ENCODE measurements around the gene CLN6. TPM values are rescaled to one million over a fixed set of nuclear protein-coding genes. Genes with fewer than 3 reads are reported as not detected.
"Not testable (repeated sequence)": the region's sequence is repeated elsewhere in the genome, so short reads cannot be mapped to it uniquely, and the experiment has no call there.

Gene CLN6
- total and polyA plus RNA-seq, 5 donors = 6.8 to 8.9 (median 7.6) TPM

DNA sequence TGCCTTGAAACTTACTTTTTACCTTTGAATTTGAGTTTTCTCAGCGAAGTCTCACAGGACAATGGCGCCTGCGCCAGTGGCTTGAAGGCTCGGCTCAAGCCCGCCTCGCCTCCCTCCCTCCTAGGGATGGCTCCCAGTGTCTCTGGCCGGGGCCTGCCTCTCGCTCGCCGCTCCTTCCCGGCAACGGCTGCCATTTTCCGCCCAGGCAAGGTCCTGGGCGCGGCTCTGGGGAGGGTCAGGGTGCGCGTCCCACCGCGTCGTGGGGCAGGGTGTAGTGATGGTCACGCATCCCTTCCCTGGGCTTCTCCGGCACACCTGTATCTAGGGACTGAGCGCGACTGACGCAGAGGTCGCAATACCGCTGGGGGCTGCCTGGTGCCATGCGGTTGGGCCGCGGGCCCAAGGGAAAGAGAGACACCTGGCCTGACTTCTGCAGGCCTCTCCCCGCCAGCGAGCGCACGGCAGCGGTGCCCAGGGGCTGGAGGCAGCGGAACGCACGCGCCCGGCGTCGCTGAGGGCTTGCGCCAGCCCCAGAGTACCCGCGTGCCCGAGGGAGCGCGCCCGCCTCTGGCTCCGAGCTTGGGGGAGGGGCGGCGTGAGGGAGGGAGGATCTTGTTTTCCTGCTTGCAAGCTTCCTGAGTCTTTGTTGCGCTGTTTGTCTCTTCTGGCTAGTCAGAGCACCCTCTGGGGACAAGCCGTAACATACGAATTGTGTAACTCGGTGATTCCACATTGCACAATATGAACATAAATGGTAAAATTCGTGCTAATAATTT is 27.3 kb upstream of the CLN6 start:
- peak; percentile 95 to 97 for ATAC-seq
- DNase-seq = peak; percentile 90 to 96 (median 96)
- Histone ChIP-seq H3K4me1 (ENCODE audit: control insufficient read depth, insufficient read depth, low read length) (peaks cover 3% of the 10 kb centered on the region), H3K9me3 (ENCODE audit: control insufficient read depth, low read length) (no peaks in the 10 kb centered on the region), H3K4me3 (ENCODE audit: low read length) (peak overlapping the region; percentile 46), H3K27me3 (ENCODE audit: control insufficient read depth, insufficient read depth) (no peaks in the 10 kb centered on the region), H3K27ac (ENCODE audit: low read length) (peak overlapping the region; percentile 93)
- intact Hi-C loops (cut with DNase I) = loop anchor here in 3 of 4 donors (10.0 kb wide), 2 partner anchors 48 to 618 kb away; no protein-coding TSS in a partner anchor
- WGBS = 8% methylated on average over 57 of the region's 57 CpGs

DNA sequence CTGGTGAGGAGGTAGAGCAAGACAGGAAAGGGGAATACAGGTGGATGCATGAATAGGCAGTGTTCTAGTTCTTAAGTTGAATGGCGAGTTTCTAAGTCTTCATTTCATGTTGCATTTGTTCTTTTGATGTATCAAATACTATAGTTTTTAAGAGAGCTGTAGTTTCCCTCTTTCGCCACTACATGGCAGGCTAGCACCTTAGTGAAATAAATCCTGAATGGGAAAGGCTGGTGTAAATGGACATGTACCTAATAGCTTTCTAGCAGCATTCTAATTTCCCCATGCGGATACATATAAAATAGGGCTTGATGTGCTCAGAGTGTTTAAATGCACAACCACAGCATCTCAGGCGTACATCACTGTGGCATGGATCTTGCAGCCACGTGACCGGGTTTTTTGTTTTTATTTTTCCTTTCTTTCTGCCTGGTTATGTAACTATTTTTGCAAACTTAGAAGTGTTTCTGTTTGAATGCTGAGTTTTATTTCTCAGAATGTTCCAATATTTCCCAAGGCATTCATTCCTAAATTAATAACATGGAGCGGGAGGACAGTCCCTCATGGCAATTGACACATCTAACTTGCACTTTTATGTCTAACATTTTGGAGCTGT is 23.5 kb upstream of the CLN6 start:
- intact Hi-C loops (cut with DNase I) = loop anchor here in 3 of 4 donors (5.0 to 10.0 kb wide), 3 partner anchors 52 to 622 kb away; no protein-coding TSS in a partner anchor
- no peak overlapping the region for H3K27ac ChIP-seq (ENCODE audit: low read length)
- no peaks in the 10 kb centered on the region for H3K4me1 ChIP-seq (ENCODE audit: control insufficient read depth, insufficient read depth, low read length)
- no peaks in the 10 kb centered on the region for H3K27me3 ChIP-seq (ENCODE audit: control insufficient read depth, insufficient read depth)
- H3K4me3 ChIP-seq (ENCODE audit: low read length) = no peak overlapping the region
- 25% methylated on average over 7 of the region's 7 CpGs for WGBS
- no peaks in the 10 kb centered on the region for H3K9me3 ChIP-seq (ENCODE audit: control insufficient read depth, low read length)
- peak; percentile 43 to 52 for ATAC-seq
- no peak for DNase-seq

DNA sequence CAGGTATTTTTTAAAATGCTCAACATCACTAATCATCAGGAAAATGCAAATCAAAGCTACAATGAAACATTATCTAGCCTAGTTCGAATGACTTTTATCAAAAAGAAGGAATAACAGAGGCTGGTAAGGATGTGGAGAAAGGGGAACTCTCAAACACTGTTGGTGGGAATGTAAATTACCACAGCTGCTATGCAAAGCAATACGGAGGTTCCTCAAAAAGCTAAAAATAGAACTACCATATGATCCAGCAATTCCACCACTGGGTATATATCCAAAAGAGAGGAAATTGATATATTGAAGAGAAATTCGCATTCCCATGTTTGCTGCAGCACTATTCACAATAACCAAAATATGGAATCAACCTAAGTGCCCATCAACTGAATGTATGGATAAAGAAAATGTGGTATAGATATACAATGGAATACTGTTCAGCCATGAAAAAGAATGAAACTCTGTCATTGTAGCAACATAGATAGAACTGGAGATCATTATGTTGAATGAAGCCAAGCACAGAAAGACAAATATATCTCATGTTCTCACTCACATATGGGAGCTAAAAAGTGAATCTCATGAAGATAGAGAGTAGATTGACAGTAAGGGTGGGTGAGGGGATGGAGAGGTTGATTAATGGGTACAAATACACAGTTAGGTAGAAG is 19.7 kb upstream of the CLN6 start:
- DNase-seq = no peak
- Histone ChIP-seq H3K4me3 (ENCODE audit: low read length) (no peak overlapping the region), H3K9me3 (ENCODE audit: control insufficient read depth, low read length) (peaks cover 2% of the 10 kb centered on the region), H3K4me1 (ENCODE audit: control insufficient read depth, insufficient read depth, low read length) (no peaks in the 10 kb centered on the region), H3K27ac (ENCODE audit: low read length) (no peak overlapping the region), H3K27me3 (ENCODE audit: control insufficient read depth, insufficient read depth) (no peaks in the 10 kb centered on the region)
- 57% methylated on average over 3 of the region's 3 CpGs for WGBS
- no peak for ATAC-seq
- intact Hi-C loops (cut with DNase I) = no loop called here

DNA sequence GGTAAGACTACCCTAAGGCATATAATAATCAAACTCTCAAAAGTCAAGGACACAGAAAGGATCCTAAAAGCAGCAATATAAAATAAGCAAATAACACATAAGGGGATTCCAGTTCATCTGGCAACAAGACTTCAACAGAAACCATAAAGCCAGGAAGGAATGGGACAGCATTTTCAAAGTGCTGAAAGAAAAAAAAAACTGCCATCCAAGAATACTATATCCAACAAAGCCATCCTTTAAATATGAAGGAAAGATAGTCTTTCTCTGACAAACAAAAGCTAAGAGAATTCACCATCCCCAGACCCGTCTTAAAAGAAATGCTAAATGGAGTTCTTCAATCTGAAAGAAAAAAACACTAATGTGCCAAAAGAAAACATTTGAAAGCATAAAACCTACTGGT is 14.7 kb upstream of the CLN6 start:
- WGBS = 97% methylated on average over 1 of the region's 1 CpG
- Histone ChIP-seq H3K27me3 (ENCODE audit: control insufficient read depth, insufficient read depth) (no peaks in the 10 kb centered on the region), H3K4me1 (ENCODE audit: control insufficient read depth, insufficient read depth, low read length) (no peaks in the 10 kb centered on the region), H3K27ac (ENCODE audit: low read length) (no peak overlapping the region), H3K4me3 (ENCODE audit: low read length) (no peak overlapping the region), H3K9me3 (ENCODE audit: control insufficient read depth, low read length) (peaks cover 2% of the 10 kb centered on the region)
- no peak for DNase-seq
- intact Hi-C loops (cut with DNase I) = no loop called here
- no peak for ATAC-seq

DNA sequence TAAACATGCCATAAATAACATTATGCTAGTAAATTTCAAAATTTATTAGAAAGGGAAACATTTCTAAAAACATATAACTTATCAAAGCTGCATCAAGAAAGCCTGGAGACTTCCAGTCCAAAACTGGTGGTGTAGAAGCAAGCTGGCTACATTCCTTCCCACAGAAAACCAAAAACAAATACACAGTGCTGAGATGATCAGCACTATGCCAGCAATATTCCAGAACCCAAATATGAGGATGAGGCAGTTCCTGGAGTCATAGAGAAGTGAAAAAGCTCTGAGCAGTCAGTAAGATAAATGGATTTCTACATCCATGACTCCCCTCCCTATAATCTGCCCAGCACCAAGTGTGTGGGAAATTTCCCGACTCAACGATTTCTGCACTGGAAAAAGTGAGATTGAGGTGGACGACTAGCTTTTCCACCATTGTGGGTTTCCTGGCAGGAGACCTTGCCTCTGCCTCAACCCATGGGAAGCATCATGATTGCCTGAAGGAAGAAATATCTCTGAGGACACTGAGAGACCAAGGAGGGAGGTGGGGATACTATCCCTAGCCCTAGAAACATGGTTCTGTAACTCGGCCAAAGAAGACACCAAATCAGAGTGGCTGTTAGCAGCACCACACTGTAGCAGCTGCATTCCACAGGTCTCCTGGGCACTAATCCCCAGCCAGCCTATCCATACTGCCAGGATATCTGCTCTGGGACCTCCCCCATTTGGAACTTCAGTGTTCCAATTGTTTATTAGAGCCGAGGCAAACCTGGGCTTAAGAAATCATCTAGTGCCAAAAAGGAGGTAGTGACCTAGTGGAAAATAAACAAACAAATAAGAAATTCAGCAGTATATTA is 11.8 kb upstream of the CLN6 start:
- H3K4me3 ChIP-seq (ENCODE audit: low read length) = no peak overlapping the region
- DNase-seq = no peak
- intact Hi-C loops (cut with DNase I) = no loop called here
- H3K9me3 ChIP-seq (ENCODE audit: control insufficient read depth, low read length) = peaks cover 2% of the 10 kb centered on the region
- no peak for ATAC-seq
- 71% methylated on average over 5 of the region's 5 CpGs for WGBS
- H3K27me3 ChIP-seq (ENCODE audit: control insufficient read depth, insufficient read depth) = no peaks in the 10 kb centered on the region
- no peaks in the 10 kb centered on the region for H3K4me1 ChIP-seq (ENCODE audit: control insufficient read depth, insufficient read depth, low read length)
- H3K27ac ChIP-seq (ENCODE audit: low read length) = no peak overlapping the region

DNA sequence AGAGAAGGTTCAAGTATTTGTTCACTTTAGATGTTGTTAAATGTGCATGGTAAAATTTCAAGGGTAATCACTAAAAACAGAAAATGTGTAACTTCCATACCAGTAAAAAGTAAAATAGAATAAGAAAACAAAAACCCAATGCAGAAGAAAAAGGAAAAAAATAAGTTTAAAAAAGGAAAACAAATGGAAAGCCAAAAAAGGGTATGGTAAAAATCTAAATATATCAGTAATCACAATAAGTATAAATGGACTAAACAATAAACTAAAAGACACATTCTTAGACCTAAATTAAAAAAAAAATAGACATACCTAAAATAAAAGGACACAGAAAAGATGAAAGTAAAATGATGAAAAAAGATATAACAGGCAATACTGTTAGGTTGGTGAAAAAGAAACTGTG is 9.5 kb upstream of the CLN6 start:
- Histone ChIP-seq H3K27ac (ENCODE audit: low read length) (no peak overlapping the region), H3K4me1 (ENCODE audit: control insufficient read depth, insufficient read depth, low read length) (no peaks in the 10 kb centered on the region), H3K9me3 (ENCODE audit: control insufficient read depth, low read length) (no peaks in the 10 kb centered on the region), H3K4me3 (ENCODE audit: low read length) (no peak overlapping the region), H3K27me3 (ENCODE audit: control insufficient read depth, insufficient read depth) (no peaks in the 10 kb centered on the region)
- ATAC-seq = no peak
- DNase-seq = no peak
- intact Hi-C loops (cut with DNase I) = no loop called here

DNA sequence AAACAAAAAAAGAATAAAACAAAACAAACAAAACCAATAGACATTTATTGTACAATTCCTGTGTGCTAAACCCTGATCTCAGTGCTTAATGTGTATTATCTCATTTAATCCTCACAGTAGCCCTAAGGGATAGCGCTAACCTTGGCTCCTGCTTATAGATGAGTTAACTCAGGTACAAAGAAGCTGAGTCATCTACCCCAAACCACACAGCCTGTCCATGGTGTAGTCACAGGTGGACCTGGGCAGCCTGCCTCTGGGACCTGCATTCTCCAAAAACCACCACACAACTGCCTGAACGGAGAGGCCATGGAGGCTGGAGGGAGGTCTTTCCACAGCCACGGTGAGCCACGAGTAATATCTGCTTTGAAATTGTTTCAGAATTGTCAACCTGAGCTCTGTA is 5.5 kb upstream of the CLN6 start:
- 89% methylated on average over 4 of the region's 4 CpGs for WGBS
- H3K4me1 ChIP-seq (ENCODE audit: control insufficient read depth, insufficient read depth, low read length) = no peaks in the 10 kb centered on the region
- no peaks in the 10 kb centered on the region for H3K27me3 ChIP-seq (ENCODE audit: control insufficient read depth, insufficient read depth)
- intact Hi-C loops (cut with DNase I) = no loop called here
- H3K27ac ChIP-seq (ENCODE audit: low read length) = no peak overlapping the region
- no peak for DNase-seq
- no peak for ATAC-seq
- H3K9me3 ChIP-seq (ENCODE audit: control insufficient read depth, low read length) = no peaks in the 10 kb centered on the region
- no peak overlapping the region for H3K4me3 ChIP-seq (ENCODE audit: low read length)

DNA sequence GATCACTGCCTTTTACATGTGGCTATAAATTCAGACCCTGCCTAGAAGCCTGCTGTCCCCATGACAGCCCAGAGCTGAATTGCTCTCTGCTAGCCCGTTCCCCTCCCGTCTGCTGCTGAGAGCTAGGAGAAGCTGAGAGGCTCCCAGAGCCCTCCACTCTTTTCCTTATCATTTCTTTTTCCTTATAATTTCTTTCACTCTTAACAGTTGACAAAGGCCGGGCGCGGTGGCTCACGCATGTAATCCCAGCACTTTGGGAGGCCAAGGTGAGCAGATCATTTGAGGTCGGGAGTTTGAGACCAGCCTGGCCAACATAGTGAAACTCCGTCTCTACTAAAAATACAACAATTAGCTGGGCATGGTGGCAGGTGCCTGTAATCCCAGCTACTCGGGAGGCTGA is 5.0 kb upstream of the CLN6 start:
- H3K27me3 ChIP-seq (ENCODE audit: control insufficient read depth, insufficient read depth); H3K9me3 ChIP-seq (ENCODE audit: control insufficient read depth, low read length); H3K27ac ChIP-seq (ENCODE audit: low read length); H3K4me1 ChIP-seq (ENCODE audit: control insufficient read depth, insufficient read depth, low read length); H3K4me3 ChIP-seq (ENCODE audit: low read length); ATAC-seq; intact Hi-C loops (cut with DNase I): not testable (repeated sequence)
- 81% methylated on average over 9 of the region's 9 CpGs for WGBS
- peak in 1 of 3 donors; percentile 13 for DNase-seq

DNA sequence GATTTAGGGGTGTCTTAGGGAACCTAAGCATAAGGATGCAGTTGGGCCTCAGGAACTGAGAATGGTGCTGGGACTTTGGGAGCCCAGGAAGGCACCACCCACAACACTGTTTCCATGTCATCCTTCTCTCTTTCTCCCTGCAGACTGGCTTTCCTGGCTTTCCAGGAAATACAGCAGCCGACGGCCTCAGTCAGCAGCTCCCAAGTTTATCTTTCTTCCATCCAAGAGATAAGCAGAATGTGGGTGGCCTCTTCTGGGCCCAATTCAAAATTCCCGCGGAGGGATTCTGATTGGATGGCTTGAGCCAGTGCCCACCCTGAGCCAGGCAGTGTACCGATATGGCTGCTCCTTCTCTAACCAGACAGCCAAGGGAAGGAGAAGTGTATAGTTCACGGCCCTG is 4.5 kb upstream of the CLN6 start:
- intact Hi-C loops (cut with DNase I) = no loop called here

DNA sequence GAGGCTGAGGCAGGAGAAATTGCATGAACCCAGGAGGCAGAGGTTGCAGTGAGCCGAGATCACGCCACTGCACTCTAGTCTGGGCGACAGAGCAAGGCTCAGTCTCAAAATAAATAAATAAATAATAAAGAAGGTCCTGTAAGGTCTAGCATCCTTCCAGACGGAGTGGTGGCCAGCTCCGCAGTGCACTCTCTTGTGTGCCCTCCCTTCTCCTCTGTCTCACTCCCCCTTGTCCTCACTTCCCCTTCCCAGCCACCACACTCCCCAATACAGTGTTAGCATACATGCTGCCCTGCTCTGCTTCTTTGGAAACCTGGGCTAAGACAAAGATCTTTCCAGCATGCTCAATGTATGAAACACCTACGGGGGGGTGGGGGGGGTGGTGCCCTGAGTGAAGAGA is 3.4 kb upstream of the CLN6 start:
- no peaks in the 10 kb centered on the region for H3K9me3 ChIP-seq (ENCODE audit: control insufficient read depth, low read length)
- no peaks in the 10 kb centered on the region for H3K4me1 ChIP-seq (ENCODE audit: control insufficient read depth, insufficient read depth, low read length)
- DNase-seq (peak in 1 of 3 donors; percentile 27), ATAC-seq (no peak)
- 84% methylated on average over 6 of the region's 6 CpGs for WGBS
- H3K4me3 ChIP-seq (ENCODE audit: low read length) = no peak overlapping the region
- H3K27ac ChIP-seq (ENCODE audit: low read length) = no peak overlapping the region
- H3K27me3 ChIP-seq (ENCODE audit: control insufficient read depth, insufficient read depth) = no peaks in the 10 kb centered on the region
- intact Hi-C loops (cut with DNase I) = no loop called here

More for the DNA sequence above, 4.5 kb upstream of the CLN6 start:
- no peak overlapping the region for H3K27ac ChIP-seq (ENCODE audit: low read length)
- ATAC-seq (no peak), DNase-seq (peak in 1 of 3 donors; percentile 43)
- no peaks in the 10 kb centered on the region for H3K4me1 ChIP-seq (ENCODE audit: control insufficient read depth, insufficient read depth, low read length)
- H3K27me3 ChIP-seq (ENCODE audit: control insufficient read depth, insufficient read depth) = no peaks in the 10 kb centered on the region
- H3K4me3 ChIP-seq (ENCODE audit: low read length) = no peak overlapping the region
- no peaks in the 10 kb centered on the region for H3K9me3 ChIP-seq (ENCODE audit: control insufficient read depth, low read length)
- 45% methylated on average over 6 of the region's 6 CpGs for WGBS
